ENCODE data around the gene OR2M7.

GRCh38 chr1:248324468-248324867 lies at the start of gene OR2M7:
- TF ChIP-seq REST (IDR thresholded peaks at IDR 0.05; ENCODE audit: low read depth), result no peak
- TF ChIP-seq FOXM1 (IDR thresholded peaks at IDR 0.05; ENCODE audit: borderline replicate concordance, low read depth), result no peak
- TF ChIP-seq, protein P1, sequence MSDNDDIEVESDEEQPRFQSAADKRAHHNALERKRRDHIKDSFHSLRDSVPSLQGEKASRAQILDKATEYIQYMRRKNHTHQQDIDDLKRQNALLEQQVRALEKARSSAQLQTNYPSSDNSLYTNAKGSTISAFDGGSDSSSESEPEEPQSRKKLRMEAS (IDR thresholded peaks at IDR 0.05), result no peak
- TF ChIP-seq EP300 (IDR thresholded peaks at IDR 0.05; ENCODE audit: borderline replicate concordance), result no peak
- no peak for TF ChIP-seq NFIC (IDR thresholded peaks at IDR 0.05)
- TF ChIP-seq CEBPB (IDR thresholded peaks at IDR 0.05), result no peak
- no peak for TF ChIP-seq RAD21 (IDR thresholded peaks at IDR 0.05; ENCODE audit: low read depth)
- TF ChIP-seq, protein P2, sequence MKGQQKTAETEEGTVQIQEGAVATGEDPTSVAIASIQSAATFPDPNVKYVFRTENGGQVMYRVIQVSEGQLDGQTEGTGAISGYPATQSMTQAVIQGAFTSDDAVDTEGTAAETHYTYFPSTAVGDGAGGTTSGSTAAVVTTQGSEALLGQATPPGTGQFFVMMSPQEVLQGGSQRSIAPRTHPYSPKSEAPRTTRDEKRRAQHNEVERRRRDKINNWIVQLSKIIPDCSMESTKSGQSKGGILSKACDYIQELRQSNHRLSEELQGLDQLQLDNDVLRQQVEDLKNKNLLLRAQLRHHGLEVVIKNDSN (IDR thresholded peaks at IDR 0.05), result no peak
- no peak for TF ChIP-seq EGR1 (IDR thresholded peaks at IDR 0.05)
- no peak for TF ChIP-seq ZBTB7A (IDR thresholded peaks at IDR 0.05; ENCODE audit: low read depth)
- no peak for TF ChIP-seq CREB1 (IDR thresholded peaks at IDR 0.05; ENCODE audit: low read depth)
